GM12865 (cell line): ENCODE results near the gene ICOS.

ENCODE experiments used
- DNase-seq: peaks from one replicate; pipeline ENCODE4 v3.0.0; 2010; ENCODE audit warnings: low read depth
- H3K4me3 ChIP-seq: 2 replicates; pipeline ENCODE4 v1.5.1; 2011; ENCODE audit warnings: mild to moderate bottlenecking, low read depth, low read length, control low read depth
- CTCF ChIP-seq: IDR thresholded peaks from 2 replicates; pipeline ENCODE4 v1.5.1; 2011; ENCODE audit warnings: low read length, control low read depth, low read depth, inconsistent platforms; ENCODE audit not compliant: insufficient read depth; ENCODE audit errors: missing control alignments

The ICOS gene

DNA sequence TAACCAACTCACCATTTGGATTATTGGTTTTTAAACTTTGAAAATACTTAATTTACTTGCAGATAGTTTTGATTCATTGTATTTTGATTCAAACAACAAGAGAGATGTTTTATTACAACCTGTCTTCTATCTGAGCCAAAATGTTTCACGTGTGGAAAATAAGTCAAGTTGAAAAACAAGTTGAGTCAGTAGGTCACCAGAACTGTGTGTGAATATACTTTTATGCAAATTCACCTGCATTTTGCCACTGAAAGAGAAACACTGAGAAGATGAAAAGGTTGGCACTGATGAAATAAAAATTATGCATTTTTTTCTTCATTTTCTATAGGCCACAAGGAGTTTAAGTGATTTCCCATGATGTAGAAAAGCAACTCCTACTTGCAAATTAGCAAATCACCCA is 68.3 kb downstream of the ICOS start:
- no peak for DNase-seq
- no peak overlapping the region for H3K4me3 ChIP-seq
- TF ChIP-seq CTCF = no peak

- no peak for TF ChIP-seq CTCF
- H3K4me3 ChIP-seq = no peak overlapping the region
- no peak for DNase-seq
Observed at GRCh38 chr2:204005940-204006721, 69.6 kb downstream of the ICOS start.

DNA sequence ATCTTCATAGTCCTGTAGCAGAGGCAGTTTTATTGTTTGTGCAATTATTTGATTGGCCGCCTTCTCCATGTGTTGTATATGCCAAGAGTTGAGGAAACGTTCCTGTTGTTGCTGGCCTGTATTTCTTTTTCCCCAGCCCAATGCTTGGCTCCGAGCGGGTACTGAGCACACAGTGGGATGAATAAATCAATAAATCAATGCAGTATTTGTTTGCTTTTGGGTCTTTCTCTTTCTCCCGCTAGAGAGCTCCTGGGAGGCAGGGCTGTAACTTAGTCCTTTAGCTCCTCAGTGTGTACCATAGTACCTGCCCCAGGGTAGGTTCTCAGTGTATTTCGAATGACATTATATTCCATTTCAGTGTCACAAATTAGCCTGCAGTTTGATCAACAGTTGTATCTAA is 71.8 kb downstream of the ICOS start:
- no peak for DNase-seq
- no peak overlapping the region for H3K4me3 ChIP-seq
- no peak for TF ChIP-seq CTCF

DNA sequence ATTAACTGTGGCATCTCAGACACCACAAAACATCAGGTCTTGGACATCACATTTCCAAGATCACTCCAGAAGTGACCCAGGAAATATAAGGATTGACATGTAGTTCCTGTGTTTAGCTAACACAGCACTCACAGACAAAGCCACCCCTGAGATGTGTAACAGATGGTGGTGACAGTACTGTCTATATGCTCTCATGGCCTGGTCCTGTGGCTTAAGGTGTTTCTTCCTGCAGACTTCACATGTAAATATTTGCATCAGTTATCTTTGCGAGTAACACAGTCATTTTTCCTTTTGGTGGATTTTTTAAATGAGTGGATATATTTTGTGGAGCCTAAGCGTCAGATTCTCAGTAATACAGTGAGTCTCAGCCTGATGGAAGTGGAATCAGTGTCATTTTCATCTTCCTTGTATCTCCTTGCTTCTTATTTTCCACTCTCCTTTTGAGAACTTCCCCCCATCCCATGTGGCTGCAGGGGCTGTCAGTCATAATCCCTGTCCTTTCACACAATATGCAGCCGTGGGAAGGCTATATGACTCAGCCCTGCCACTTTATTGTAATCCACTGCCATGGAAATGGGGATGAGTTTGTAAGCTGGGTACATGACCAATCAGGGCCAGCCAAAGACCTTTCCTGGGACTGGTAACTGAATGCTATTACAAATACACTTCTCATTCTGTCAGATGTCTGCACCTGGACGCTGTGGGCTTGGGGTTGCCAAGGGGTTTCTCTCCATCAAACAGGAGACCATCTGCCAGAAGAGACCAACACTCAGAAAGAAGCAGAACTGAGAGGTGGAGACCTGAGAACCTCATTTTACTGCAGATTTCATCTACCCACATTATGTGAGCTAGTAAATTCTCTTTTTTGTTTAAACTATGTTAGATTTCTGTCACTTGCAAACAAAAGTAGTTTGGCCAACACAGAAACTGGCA is 74.3 kb downstream of the ICOS start:
- DNase-seq = no peak
- no peak overlapping the region for H3K4me3 ChIP-seq
- TF ChIP-seq CTCF = no peak
